ENCODE measurements around the gene DRAM2.

The DRAM2 gene

DNA sequence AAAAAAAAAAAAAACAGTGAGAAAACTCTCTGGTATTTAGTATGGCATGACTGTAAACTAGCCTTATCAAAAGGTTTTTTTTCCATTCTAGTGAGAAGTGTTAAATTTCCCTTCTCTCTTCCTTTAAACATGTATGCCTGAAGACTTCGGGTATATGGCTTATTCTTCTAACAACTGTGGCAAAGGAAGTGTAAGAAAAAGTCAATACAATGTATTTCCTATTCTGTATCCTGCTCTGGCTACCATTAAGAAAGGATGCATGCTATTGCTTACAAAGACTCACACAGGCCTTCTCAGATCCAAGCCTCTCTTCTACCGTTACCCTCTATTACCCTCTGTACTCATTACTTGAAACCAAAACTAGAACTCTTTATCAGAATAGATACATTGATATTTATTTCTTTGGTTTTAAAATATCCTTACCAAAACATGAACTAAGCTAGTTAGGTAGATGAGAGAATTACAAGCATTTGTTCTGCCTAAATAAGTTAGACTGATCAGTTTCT lies 8.5 kb upstream of the DRAM2 start:
- H3K4me2 ChIP-seq: peak overlapping the region in 2 of 11 experiments; percentile 4 to 41; a peak in 2 of 22 replicates
- peaks cover 65 to 92% (median 74%) of the 10 kb centered on the region in 11 experiments for H3K36me3 ChIP-seq
- peaks cover 12 to 100% (median 65%) of the 10 kb centered on the region in 11 experiments; a peak in 20 of 22 replicates for H4K20me1 ChIP-seq

DNA sequence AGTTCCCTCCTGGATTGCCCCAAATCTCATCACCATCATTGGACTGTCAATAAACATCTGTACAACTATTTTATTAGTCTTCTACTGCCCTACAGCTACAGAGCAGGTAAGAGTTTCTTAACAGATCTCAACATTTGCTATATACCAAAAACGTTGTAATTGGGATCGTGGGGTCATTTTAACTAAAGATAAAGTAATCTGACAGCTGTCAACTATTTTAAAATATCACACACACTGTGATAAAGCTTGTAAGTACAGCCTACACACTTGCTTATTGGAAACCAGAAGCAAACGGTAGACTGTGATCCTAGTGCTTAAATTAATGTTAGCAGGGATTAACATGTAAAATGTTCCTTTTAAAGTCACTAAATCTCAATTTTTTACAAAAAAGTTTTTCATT lies 8.1 kb upstream of the DRAM2 start:
- H4K20me1 ChIP-seq: peaks cover 12 to 100% (median 66%) of the 10 kb centered on the region in 11 experiments; a peak in 20 of 22 replicates
- H3K9me3 ChIP-seq (replicated peaks in 1 of 11): peaks cover 0 to 2% (median under 1%) of the 10 kb centered on the region in 11 experiments; a peak in 6 of 22 replicates
- no peak overlapping the region for H3K9ac ChIP-seq
- no peak overlapping the region for H3K27ac ChIP-seq
- peaks cover 60 to 91% (median 69%) of the 10 kb centered on the region in 11 experiments for H3K36me3 ChIP-seq
- no peaks in the 10 kb centered on the region for H3K27me3 ChIP-seq
- H3K4me3 ChIP-seq: no peak overlapping the region
- peak overlapping the region in 2 of 11 experiments; percentile 1 to 41; a peak in 2 of 22 replicates for H3K4me2 ChIP-seq
- TF ChIP-seq Cebpa-rat (IDR thresholded peaks at IDR 0.05): no peak
- H3K4me1 ChIP-seq: peaks cover 0 to 92% (median under 1%) of the 10 kb centered on the region in 10 experiments; a peak in 8 of 20 replicates

More for the DNA sequence above, 8.5 kb upstream of the DRAM2 start:
- H3K27ac ChIP-seq: no peak overlapping the region
- H3K27me3 ChIP-seq: no peaks in the 10 kb centered on the region
- TF ChIP-seq Cebpa-rat (IDR thresholded peaks at IDR 0.05): no peak
- no peak overlapping the region for H3K4me3 ChIP-seq
- H3K9me3 ChIP-seq (replicated peaks in 1 of 11): peaks cover 0 to 6% (median 5%) of the 10 kb centered on the region in 11 experiments; a peak in 15 of 22 replicates
- no peak overlapping the region for H3K9ac ChIP-seq
- peaks cover 0 to 92% (median 0%) of the 10 kb centered on the region in 10 experiments; a peak in 7 of 20 replicates for H3K4me1 ChIP-seq

DNA sequence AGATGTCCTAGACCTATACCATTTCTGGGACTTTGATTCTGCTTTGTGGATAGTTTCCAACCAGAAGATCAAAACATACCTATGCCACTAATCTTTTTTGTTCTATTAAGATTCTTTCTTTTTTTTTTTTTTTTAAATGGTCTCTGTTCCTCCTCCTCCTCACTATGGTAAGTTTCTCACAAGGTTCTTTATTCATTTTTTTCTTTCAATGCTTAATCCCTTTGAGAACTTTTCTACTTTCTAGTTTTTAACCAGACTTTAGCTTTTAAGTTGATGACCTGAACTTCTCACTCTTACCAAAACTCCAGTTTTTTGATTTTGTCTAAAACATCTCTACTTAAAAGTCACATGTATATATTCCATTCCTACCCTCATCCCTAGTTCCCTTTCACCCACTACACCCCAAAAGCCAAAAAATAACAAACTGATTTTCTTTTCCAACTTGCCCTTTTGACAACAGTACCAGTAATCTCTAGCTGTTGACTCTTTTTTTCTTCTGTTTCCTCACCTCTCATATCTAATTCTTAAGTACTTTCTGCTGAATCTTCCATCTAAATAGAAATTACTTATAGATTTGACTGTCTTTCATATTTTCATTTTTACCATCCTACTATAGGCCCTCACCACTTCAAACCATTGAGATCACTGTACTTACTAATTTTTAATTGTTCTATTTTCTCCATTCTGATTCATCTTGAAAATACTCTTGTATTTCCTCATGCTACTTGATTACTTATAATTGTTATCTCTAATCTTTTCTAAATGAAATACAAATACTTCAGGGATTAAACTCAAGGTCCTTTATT lies 6.3 kb upstream of the DRAM2 start:
- Histone ChIP-seq H3K9me3 (replicated peaks in 1 of 11) (no peaks in the 10 kb centered on the region), H3K27ac (peak overlapping the region in 2 of 11 experiments; percentile 0 to 7; a peak in 2 of 22 replicates), H3K27me3 (no peaks in the 10 kb centered on the region), H3K4me2 (peak overlapping the region in 3 of 11 experiments; percentile 33 to 83 (median 75); a peak in 5 of 22 replicates), H3K36me3 (peaks cover 42 to 74% (median 52%) of the 10 kb centered on the region in 11 experiments), H4K20me1 (peaks cover 16 to 93% (median 68%) of the 10 kb centered on the region in 11 experiments; a peak in 21 of 22 replicates), H3K9ac (no peak overlapping the region), H3K4me3 (no peak overlapping the region), H3K4me1 (peaks cover 13 to 94% (median 17%) of the 10 kb centered on the region in 10 experiments)
- TF ChIP-seq Cebpa-rat (IDR thresholded peaks at IDR 0.05): no peak

DNA sequence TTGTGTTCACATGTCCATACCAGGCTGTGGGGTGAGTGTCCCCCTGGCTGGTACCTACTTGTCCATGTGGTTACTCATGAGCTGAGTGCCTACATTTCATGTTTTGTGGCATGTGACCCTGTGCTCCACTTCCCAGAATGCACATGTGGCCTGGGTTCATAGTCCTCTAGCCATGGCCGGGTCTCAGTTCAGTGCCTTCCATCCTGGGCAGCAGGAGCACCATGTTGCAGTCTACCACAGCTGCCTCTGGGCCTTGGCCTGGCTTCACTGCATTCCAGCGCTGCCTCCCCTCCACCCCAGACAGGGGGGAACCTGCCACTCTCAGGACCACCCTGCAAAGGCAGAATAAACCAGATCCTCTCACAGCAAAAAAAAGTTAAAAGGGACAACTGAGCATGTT lies 5.6 kb upstream of the DRAM2 start:
- H3K4me2 ChIP-seq: peak overlapping the region in 3 of 11 experiments; percentile 33 to 83 (median 75); a peak in 5 of 22 replicates
- H3K4me1 ChIP-seq: peaks cover 17 to 87% (median 21%) of the 10 kb centered on the region in 10 experiments
- H3K27ac ChIP-seq: peak overlapping the region in 1 of 11 experiments; percentile 0; a peak in 2 of 22 replicates
- no peaks in the 10 kb centered on the region for H3K9me3 ChIP-seq (replicated peaks in 1 of 11)
- TF ChIP-seq Cebpa-rat (IDR thresholded peaks at IDR 0.05): no peak
- no peaks in the 10 kb centered on the region for H3K27me3 ChIP-seq
- no peak overlapping the region for H3K9ac ChIP-seq
- no peak overlapping the region for H3K4me3 ChIP-seq
- H4K20me1 ChIP-seq: peaks cover 12 to 98% (median 69%) of the 10 kb centered on the region in 11 experiments; a peak in 21 of 22 replicates
- peaks cover 36 to 68% (median 46%) of the 10 kb centered on the region in 11 experiments for H3K36me3 ChIP-seq

DNA sequence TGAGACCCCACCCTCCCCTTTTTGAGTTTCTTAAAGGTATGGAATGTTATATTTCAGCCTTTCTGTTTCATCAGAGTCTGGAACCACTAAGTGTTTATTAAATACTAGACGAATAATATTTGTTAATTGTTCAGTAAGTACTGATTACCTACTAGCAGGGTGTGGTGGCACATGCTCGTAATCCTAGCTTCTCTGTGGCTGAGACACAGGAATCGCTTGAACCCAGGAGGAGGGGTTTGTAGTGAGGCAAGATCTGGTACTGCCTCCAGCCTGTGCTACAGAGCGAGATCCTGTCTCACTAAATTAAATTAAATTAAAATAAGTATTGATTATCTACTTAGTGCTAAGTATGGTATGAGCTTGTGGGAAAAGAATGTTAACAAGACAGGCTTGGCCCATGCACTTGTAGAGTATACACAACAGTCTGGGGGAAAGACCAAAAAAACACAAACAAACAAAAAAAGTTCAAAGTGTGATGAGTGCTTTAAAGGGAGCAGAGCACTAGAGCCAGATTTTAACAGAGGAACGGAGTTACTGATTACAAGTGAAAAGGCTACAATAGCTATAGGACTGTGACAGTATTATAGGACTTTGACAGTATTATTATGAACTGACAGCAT lies 2.6 kb upstream of the DRAM2 start:
- peak overlapping the region in 5 of 11 experiments; percentile 92 to 97 (median 94); a peak in 7 of 22 replicates for H3K9ac ChIP-seq
- H3K4me3 ChIP-seq: peak overlapping the region in 3 of 10 experiments; percentile 88 to 93 (median 90); a peak in 6 of 20 replicates
- no peaks in the 10 kb centered on the region for H3K9me3 ChIP-seq (replicated peaks in 1 of 11)
- H3K4me2 ChIP-seq: peak overlapping the region; percentile 77 to 98 (median 88); a peak in 19 of 22 replicates
- no peaks in the 10 kb centered on the region for H3K27me3 ChIP-seq
- H4K20me1 ChIP-seq: peaks cover 12 to 68% (median 51%) of the 10 kb centered on the region in 11 experiments; a peak in 21 of 22 replicates
- H3K27ac ChIP-seq: peak overlapping the region in 3 of 11 experiments; percentile 90 to 95 (median 93); a peak in 4 of 22 replicates
- H3K36me3 ChIP-seq: peaks cover 5 to 43% (median 19%) of the 10 kb centered on the region in 11 experiments
- no peak for TF ChIP-seq Cebpa-rat (IDR thresholded peaks at IDR 0.05)
- peaks cover 27 to 72% (median 33%) of the 10 kb centered on the region in 10 experiments for H3K4me1 ChIP-seq

DNA sequence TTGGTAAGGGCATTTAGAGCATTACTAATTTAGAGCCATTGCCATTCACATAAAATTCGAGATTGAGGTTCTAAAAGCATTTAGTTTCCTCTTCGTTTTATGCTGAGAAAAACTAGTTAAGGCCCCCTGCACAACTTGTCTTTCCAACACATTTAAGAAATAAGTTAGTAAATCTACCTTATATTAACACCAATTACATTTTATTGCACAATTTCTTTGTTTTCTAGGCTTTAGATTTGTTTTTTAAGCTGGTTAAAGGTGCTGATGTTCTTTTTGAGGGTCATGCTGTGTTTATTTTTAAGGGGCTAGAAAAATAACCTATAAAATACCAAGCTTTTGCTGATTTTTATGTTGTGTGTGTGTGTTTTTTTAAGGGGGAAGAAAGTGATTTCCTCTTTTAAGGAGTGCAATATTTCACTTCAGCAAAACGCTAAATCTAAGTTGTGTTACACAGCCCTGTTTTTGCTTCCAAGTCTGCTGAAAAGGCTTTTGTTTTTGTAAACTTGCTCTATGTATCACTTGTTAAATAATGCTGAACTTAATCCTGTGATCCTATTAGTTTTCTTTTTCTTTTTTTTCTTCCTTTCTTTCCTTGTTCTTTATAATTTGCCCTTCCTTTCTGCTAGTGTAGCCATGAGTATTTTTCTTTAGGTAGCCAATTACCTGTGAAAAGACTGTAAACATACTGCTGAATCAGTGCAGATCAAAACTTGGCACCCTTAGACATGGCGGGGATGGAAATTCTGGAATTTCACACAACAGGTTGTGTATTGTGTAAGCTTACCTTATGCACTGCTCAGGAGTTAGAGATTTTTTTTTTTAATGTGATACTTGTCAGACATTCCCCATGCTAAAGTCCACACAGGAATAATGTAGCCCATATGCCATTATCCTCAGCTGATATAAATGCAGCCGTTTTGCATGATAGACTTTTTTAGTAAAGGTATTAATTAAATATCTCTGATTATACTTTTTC lies 1.6 kb upstream of the DRAM2 start:
- Histone ChIP-seq H3K27me3 (no peaks in the 10 kb centered on the region), H3K4me2 (peak overlapping the region; percentile 77 to 98 (median 88)), H4K20me1 (peaks cover 8 to 60% (median 42%) of the 10 kb centered on the region in 11 experiments; a peak in 20 of 22 replicates), H3K4me1 (peaks cover 27 to 72% (median 33%) of the 10 kb centered on the region in 10 experiments), H3K27ac (peak overlapping the region in 10 of 11 experiments; percentile 83 to 96 (median 92); a peak in 19 of 22 replicates), H3K36me3 (peaks cover 6 to 48% (median 21%) of the 10 kb centered on the region in 11 experiments), H3K4me3 (peak overlapping the region; percentile 79 to 98 (median 90)), H3K9me3 (replicated peaks in 1 of 11) (no peaks in the 10 kb centered on the region), H3K9ac (peak overlapping the region; percentile 86 to 97 (median 93))
- peak in 2 of 11 experiments; percentile 16 to 55; a peak in 1 of 22 replicates for TF ChIP-seq Cebpa-rat (IDR thresholded peaks at IDR 0.05)

DNA sequence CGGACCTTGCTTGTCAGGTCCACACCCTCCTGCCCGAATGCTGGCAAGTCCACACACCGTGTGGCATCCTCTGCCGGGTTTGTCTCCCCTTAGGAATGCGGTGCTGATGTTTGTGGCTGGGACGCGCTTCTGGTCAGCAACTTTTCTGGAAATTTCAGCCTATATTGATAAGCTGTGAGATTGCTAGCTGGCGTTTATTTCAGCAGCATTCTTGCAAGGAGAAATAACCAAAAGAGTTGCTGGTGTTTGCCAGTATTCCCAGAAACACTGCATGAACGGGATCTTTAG lies 731 bp upstream of the DRAM2 start:
- Histone ChIP-seq H3K9ac (peak overlapping the region; percentile 86 to 97 (median 93)), H4K20me1 (peaks cover 8 to 52% (median 33%) of the 10 kb centered on the region in 11 experiments; a peak in 19 of 22 replicates), H3K4me1 (peaks cover 26 to 72% (median 33%) of the 10 kb centered on the region in 10 experiments), H3K4me2 (peak overlapping the region; percentile 77 to 98 (median 88)), H3K27ac (peak overlapping the region; percentile 78 to 96 (median 91)), H3K9me3 (replicated peaks in 1 of 11) (no peaks in the 10 kb centered on the region), H3K27me3 (no peaks in the 10 kb centered on the region), H3K36me3 (peaks cover 14 to 54% (median 31%) of the 10 kb centered on the region in 11 experiments), H3K4me3 (peak overlapping the region; percentile 79 to 98 (median 90))
- TF ChIP-seq Cebpa-rat (IDR thresholded peaks at IDR 0.05): no peak
